ENCODE data around the gene P2RY11.

Gene P2RY11

GRCh38 chr19:10092648-10093294, 18.7 kb upstream of the P2RY11 start:
- DNase-seq (ENCODE audit: low read depth in 2 of 2), result no peak

- no peak for DNase-seq (ENCODE audit: low read depth in 2 of 2)
Observed at GRCh38 chr19:10093295-10094186, 18.0 kb upstream of the P2RY11 start.

- DNase-seq (ENCODE audit: low read depth in 2 of 2), result no peak
Observed at GRCh38 chr19:10095622-10095947, 15.9 kb upstream of the P2RY11 start.

GRCh38 chr19:10095948-10096614, 15.4 kb upstream of the P2RY11 start:
- peak; percentile 80 to 82 for DNase-seq (ENCODE audit: low read depth in 2 of 2)

GRCh38 chr19:10096615-10096963, 14.9 kb upstream of the P2RY11 start:
- no peak for DNase-seq (ENCODE audit: low read depth in 2 of 2)

GRCh38 chr19:10100163-10100785, 11.2 kb upstream of the P2RY11 start:
- DNase-seq (ENCODE audit: low read depth in 2 of 2), result no peak

GRCh38 chr19:10102787-10103236, 8.7 kb upstream of the P2RY11 start:
- no peak for DNase-seq (ENCODE audit: low read depth in 2 of 2)

GRCh38 chr19:10104130-10104513, 7.4 kb upstream of the P2RY11 start:
- no peak for DNase-seq (ENCODE audit: low read depth in 2 of 2)

GRCh38 chr19:10104665-10105508, 6.6 kb upstream of the P2RY11 start:
- peak; percentile 53 to 56 for DNase-seq (ENCODE audit: low read depth in 2 of 2)

- peak; percentile 48 to 62 for DNase-seq (ENCODE audit: low read depth in 2 of 2)
Observed at GRCh38 chr19:10105509-10106099, 5.9 kb upstream of the P2RY11 start.

- DNase-seq (ENCODE audit: low read depth in 2 of 2), result peak; percentile 91 to 95
Observed at GRCh38 chr19:10106100-10106936, 5.2 kb upstream of the P2RY11 start, which contains the start of gene PPAN. PPAN (plus strand) TSS chr19:10106362; CDS start chr19:10106395, 33 bp downstream.

- no peak for DNase-seq (ENCODE audit: low read depth in 2 of 2)
Observed at GRCh38 chr19:10107254-10107653, 4.2 kb upstream of the P2RY11 start.

GRCh38 chr19:10107817-10108367, 3.6 kb upstream of the P2RY11 start:
- no peak for DNase-seq (ENCODE audit: low read depth in 2 of 2)

- DNase-seq (ENCODE audit: low read depth in 2 of 2), result no peak
Observed at GRCh38 chr19:10109528-10109927, 2.0 kb upstream of the P2RY11 start.

GRCh38 chr19:10110076-10110971, 1.2 kb upstream of the P2RY11 start:
- DNase-seq (ENCODE audit: low read depth in 2 of 2), result no peak

GRCh38 chr19:10110972-10111317, 548 bp upstream of the P2RY11 start:
- DNase-seq (ENCODE audit: low read depth in 2 of 2), result no peak

GRCh38 chr19:10112037-10112761, 706 bp downstream of the P2RY11 start:
- DNase-seq (ENCODE audit: low read depth in 2 of 2), result peak in 1 of 2 donors; percentile 37

Data from stimulated activated CD8-positive, alpha-beta memory T cell treated with anti-CD3 and anti-CD28 coated beads, Interleukin-2, amount 100 ng/mL, for 1 hour (primary cell).